IMR-90 (cell line): ENCODE measurements around the gene CDC42BPA. TPM values are rescaled to one million over a fixed set of nuclear protein-coding genes. Genes with fewer than 3 reads are reported as not detected.

Experiments
- ATAC-seq: fragments of 200-7000 bp; cut with Tn5 transposase; 2 replicates; pipeline ENCODE4 v1.9.1; 2020; ENCODE audit warnings: low read depth, mild to moderate bottlenecking, moderate library complexity
- BruUV-seq: library from RNA; stranded (reverse); fragments of 400-500 nt; replicated peaks from 2 replicates; lab custom pipeline; 2021; lab: Mats Ljungman, UMichigan
- CTCF ChIA-PET: fragments of 300-600 bp; formaldehyde crosslinking; extraction: SDS; loops from one replicate; lab custom pipeline; 2021; ENCODE audit warnings: antibody characterized with exemption; lab: Yijun Ruan, JAX
- POLR2A ChIA-PET: fragments of 300-600 bp; sonication (Branson Sonifier 250); formaldehyde crosslinking; loops from one replicate; lab custom pipeline; 2022; ENCODE audit warnings: antibody characterized with exemption; ENCODE audit not compliant: unreplicated experiment; lab: Charles Lee
- DNase-seq: peaks from one replicate; pipeline ENCODE4 v3.0.0; 2013
- H2AFZ ChIP-seq: replicated peaks from 2 replicates; pipeline ENCODE3; 2013; ENCODE audit warnings: low read length, mild to moderate bottlenecking; ENCODE audit not compliant: poor library complexity
- H2AK5ac ChIP-seq: 2 replicates; pipeline ENCODE4 v1.6.1; 2013; ENCODE audit warnings: low read depth, low read length, inconsistent platforms
- H2AK9ac ChIP-seq: replicated peaks from 2 replicates; pipeline ENCODE3; 2013; ENCODE audit warnings: mild to moderate bottlenecking, low read depth, low read length, moderate library complexity; ENCODE audit not compliant: poor library complexity
- H2BK120ac ChIP-seq: 2 replicates; pipeline ENCODE4 v1.6.1; 2013; ENCODE audit warnings: low read depth, low read length, inconsistent platforms
- H2BK15ac ChIP-seq: 3 replicates; pipeline ENCODE4 v1.6.1; 2013; ENCODE audit warnings: low read depth, low read length, inconsistent platforms
- H2BK20ac ChIP-seq: 2 replicates; pipeline ENCODE4 v1.6.1; 2013; ENCODE audit warnings: low read depth, mild to moderate bottlenecking, inconsistent platforms, low read length, moderate library complexity
- H2BK5ac ChIP-seq: 2 replicates; pipeline ENCODE4 v1.6.1; 2013; ENCODE audit warnings: mild to moderate bottlenecking, low read depth, low read length, inconsistent platforms; ENCODE audit not compliant: poor library complexity, severe bottlenecking
- H3K14ac ChIP-seq: replicated peaks from 2 replicates; pipeline ENCODE4 v1.6.1; 2013; ENCODE audit warnings: low read depth, low read length, inconsistent platforms
- H3K18ac ChIP-seq: 2 replicates; pipeline ENCODE4 v1.6.1; 2013; ENCODE audit warnings: low read depth, low read length, control low read depth
- H3K23ac ChIP-seq: 2 replicates; pipeline ENCODE4 v1.6.1; 2013; ENCODE audit warnings: low read depth, low read length, inconsistent platforms
- H3K27ac ChIP-seq: 2 replicates; pipeline ENCODE4 v1.5.1; 2013; ENCODE audit warnings: mild to moderate bottlenecking, control low read depth, low read length; ENCODE audit not compliant: insufficient read depth
- H3K27me3 ChIP-seq: 2 replicates; pipeline ENCODE4 v1.6.1; 2013; ENCODE audit warnings: low read length; ENCODE audit not compliant: control insufficient read depth, insufficient read depth
- H3K36me3 ChIP-seq: 2 replicates; pipeline ENCODE4 v1.6.1; 2013; ENCODE audit warnings: low read length, mixed read lengths; ENCODE audit not compliant: control insufficient read depth, insufficient read depth
- H3K4ac ChIP-seq: 2 replicates; pipeline ENCODE4 v1.6.1; 2013; ENCODE audit warnings: low read depth, low read length, inconsistent platforms
- H3K4me1 ChIP-seq: 2 replicates; pipeline ENCODE4 v1.6.1; 2013; ENCODE audit warnings: low read length, mixed read lengths; ENCODE audit not compliant: control insufficient read depth, insufficient read depth
- H3K4me2 ChIP-seq: 2 replicates; pipeline ENCODE4 v1.6.1; 2013; ENCODE audit warnings: low read depth, mild to moderate bottlenecking, control low read depth, low read length, moderate library complexity
- H3K4me3 ChIP-seq: 2 replicates; pipeline ENCODE4 v1.5.1; 2013; ENCODE audit warnings: low read depth, mild to moderate bottlenecking, control low read depth, low read length, moderate library complexity; ENCODE audit not compliant: insufficient read depth
- H3K56ac ChIP-seq: 2 replicates; pipeline ENCODE4 v1.6.1; 2013; ENCODE audit warnings: low read length, inconsistent platforms; ENCODE audit not compliant: insufficient read depth; ENCODE audit errors: extremely low read depth
- H3K79me1 ChIP-seq, 2 experiments: 2 replicates each; pipeline ENCODE4 v1.6.1; 2013; ENCODE audit warnings: low read length in 2 of 2, inconsistent platforms in 1 of 2, low read depth in 1 of 2
- H3K9ac ChIP-seq: 2 replicates; pipeline ENCODE4 v1.6.1; 2013; ENCODE audit warnings: low read depth, low read length, control low read depth
- H3K9me1 ChIP-seq: 2 replicates; pipeline ENCODE4 v1.6.1; 2013; ENCODE audit warnings: low read length, inconsistent platforms; ENCODE audit not compliant: insufficient read depth
- H3K9me3 ChIP-seq: 2 replicates; pipeline ENCODE4 v1.6.1; 2013; ENCODE audit warnings: low read length; ENCODE audit not compliant: control insufficient read depth, insufficient read depth
- H4K20me1 ChIP-seq: 2 replicates; pipeline ENCODE4 v1.6.1; 2013; ENCODE audit warnings: low read length, inconsistent platforms; ENCODE audit not compliant: insufficient read depth
- H4K5ac ChIP-seq: 2 replicates; pipeline ENCODE4 v1.6.1; 2013; ENCODE audit warnings: mild to moderate bottlenecking, low read depth, low read length, control low read depth
- H4K8ac ChIP-seq, 2 experiments: 2 replicates each; pipeline ENCODE4 v1.6.1; 2013; ENCODE audit warnings: low read depth in 2 of 2, low read length in 2 of 2, control low read depth in 1 of 2, inconsistent platforms in 1 of 2
- H4K91ac ChIP-seq: 2 replicates; pipeline ENCODE4 v1.6.1; 2013; ENCODE audit warnings: low read depth, low read length, inconsistent platforms; ENCODE audit not compliant: insufficient read depth
- BHLHE40 ChIP-seq: fragments of 150-350 bp; IDR thresholded peaks from 2 replicates; pipeline ENCODE4 v1.6.1; 2016; ENCODE audit warnings: mild to moderate bottlenecking, low read depth, low read length
- CEBPB ChIP-seq: IDR thresholded peaks from 2 replicates; pipeline ENCODE4 v1.6.1; 2012; ENCODE audit warnings: low read depth, low read length, improper control_type of control experiment
- CHD1 ChIP-seq: IDR thresholded peaks from 2 replicates; pipeline ENCODE4 v1.6.1; 2012; ENCODE audit warnings: low read depth, low read length, improper control_type of control experiment
- CTCF ChIP-seq: conservative IDR thresholded peaks from 2 replicates; pipeline ENCODE4 v1.5.1; 2012; ENCODE audit warnings: mild to moderate bottlenecking, low read depth, low read length, improper control_type of control experiment
- FOS ChIP-seq: fragments of 150-350 bp; IDR thresholded peaks from 2 replicates; pipeline ENCODE4 v1.6.1; 2016; ENCODE audit warnings: low read depth, low read length
- MAFK ChIP-seq: IDR thresholded peaks from 2 replicates; pipeline ENCODE4 v1.6.1; 2012; ENCODE audit warnings: low read depth, low read length, improper control_type of control experiment
- MAZ ChIP-seq: IDR thresholded peaks from 2 replicates; pipeline ENCODE4 v1.6.1; 2012; ENCODE audit warnings: low read depth, mild to moderate bottlenecking, low read length, improper control_type of control experiment, moderate library complexity, borderline replicate concordance
- MXI1 ChIP-seq: IDR thresholded peaks from 2 replicates; pipeline ENCODE4 v1.6.1; 2012; ENCODE audit warnings: low read depth, mild to moderate bottlenecking, low read length, moderate library complexity, borderline replicate concordance
- NFE2L2 ChIP-seq: fragments of 150-350 bp; IDR thresholded peaks from 2 replicates; pipeline ENCODE4 v1.6.1; 2016; ENCODE audit warnings: low read depth, mild to moderate bottlenecking, low read length
- POLR2A ChIP-seq: IDR thresholded peaks from 2 replicates; pipeline ENCODE4 v1.6.1; 2012; ENCODE audit warnings: mild to moderate bottlenecking, low read depth, low read length
- RAD21 ChIP-seq: IDR thresholded peaks from 2 replicates; pipeline ENCODE4 v1.6.1; 2012; ENCODE audit warnings: low read length, improper control_type of control experiment
- RCOR1 ChIP-seq: IDR thresholded peaks from 2 replicates; pipeline ENCODE4 v1.6.1; 2012; ENCODE audit warnings: mild to moderate bottlenecking, low read length, improper control_type of control experiment; ENCODE audit not compliant: insufficient replicate concordance
- RFX5 ChIP-seq: IDR thresholded peaks from 2 replicates; pipeline ENCODE4 v1.8.0; 2012; ENCODE audit warnings: low read depth, mild to moderate bottlenecking, low read length, moderate library complexity
- SMC3 ChIP-seq: fragments of 150-350 bp; IDR thresholded peaks from 2 replicates; pipeline ENCODE4 v1.6.1; 2016; ENCODE audit warnings: low read depth, mild to moderate bottlenecking, antibody characterized with exemption, low read length, moderate library complexity
- USF2 ChIP-seq: fragments of 150-350 bp; IDR thresholded peaks from 2 replicates; pipeline ENCODE4 v1.6.1; 2017; ENCODE audit warnings: mild to moderate bottlenecking, antibody characterized with exemption, low read length, low read depth
- WGBS, 2 experiments: methylation state at CpG; one replicate each; pipeline versions ENCODE4 v1.1.5 to v1.1.7; 2013; ENCODE audit warnings: missing lambda C conversion rate in 2 of 2; ENCODE audit not compliant: insufficient read length in 1 of 2; ENCODE audit errors: extremely low coverage in 2 of 2; 5-methylcytosine and 5-hydroxymethylcytosine counted together
- dilution Hi-C: fragments of 300-500 bp; cut with HindIII; formaldehyde crosslinking; loops from one replicate; pipeline ENCODE4 v1.14.3; 2018; ENCODE audit warnings: low sequenced_read_pairs; ENCODE audit not compliant: unreplicated experiment
- in situ Hi-C: fragments of 300-500 bp; cut with MboI; formaldehyde crosslinking; loops from 3 replicates; pipeline ENCODE4 v1.14.3; 2019; ENCODE audit warnings: low sequenced_read_pairs, inconsistent platforms, mixed read lengths
- intact Hi-C: fragments of 100-400 bp; cut with micrococcal nuclease; formaldehyde crosslinking; loops from 2 replicates; pipeline ENCODE4 v1.10.0; 2022
- polyA plus RNA-seq, 3 experiments: library from polyadenylated mRNA; depleted of rRNA; stranded (reverse); fragments of >200 nt; gene quantifications; 2 replicates each; pipeline ENCODE4 v1.2.3, GENCODE V29; 2012; ENCODE audit warnings: low replicate concordance in 1 of 3
- total RNA-seq: library from RNA; depleted of rRNA; stranded (reverse); fragments of >200 nt; gene quantifications from 2 replicates; pipeline ENCODE4 v1.2.3, GENCODE V29; 2012
- TF ChIP-seq, protein P1 (sequence below): fragments of 150-350 bp; IDR thresholded peaks from 2 replicates; pipeline ENCODE4 v1.6.1; 2016; ENCODE audit warnings: low read depth, mild to moderate bottlenecking, low read length, moderate library complexity, borderline replicate concordance

CDC42BPA gene
- total and polyA plus RNA-seq, 2 of the 4 experiments (the other 2 are of a cell fraction), result 9.4 to 27.8 TPM

DNA sequence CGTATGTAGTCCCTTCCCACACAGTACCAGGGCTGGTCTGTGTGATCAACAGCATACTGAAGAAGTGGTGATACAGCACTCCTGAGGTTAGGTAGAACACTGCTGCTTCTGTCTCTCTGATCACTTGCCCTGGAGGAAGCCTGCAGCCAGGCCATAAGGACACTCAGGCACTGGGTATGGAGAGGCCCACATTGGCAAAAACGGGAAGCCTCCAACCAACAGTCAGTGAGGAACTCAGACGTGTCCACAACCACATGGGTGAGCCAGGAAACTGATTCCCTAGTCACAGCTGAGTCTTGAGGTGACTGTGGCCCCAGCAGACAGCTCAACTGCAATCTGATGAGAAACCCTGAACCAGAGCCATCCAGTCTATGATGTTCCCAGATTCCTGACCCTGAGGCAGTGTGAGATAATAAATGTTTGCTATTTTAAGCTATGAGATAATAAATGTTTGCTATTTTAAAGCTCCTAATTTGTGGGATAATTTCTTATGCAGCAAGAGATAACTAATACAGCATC is 315.7 kb downstream of the CDC42BPA start:
- no peak overlapping the region for H3K4me3 ChIP-seq
- no peak overlapping the region for H2AFZ ChIP-seq
- no peak overlapping the region for H4K91ac ChIP-seq
- no peak overlapping the region for H2BK15ac ChIP-seq
- in situ Hi-C loops, result no loop called here
- no peaks in the 10 kb centered on the region for H3K9me3 ChIP-seq
- H2AK9ac ChIP-seq, result no peak overlapping the region
- H3K79me1 ChIP-seq, result no peaks in the 10 kb centered on the region
- H4K8ac ChIP-seq, result no peak overlapping the region
- no peak overlapping the region for H3K56ac ChIP-seq
- peaks cover 19% of the 10 kb centered on the region for H3K36me3 ChIP-seq
- POLR2A ChIA-PET, result no interaction called here
- H4K20me1 ChIP-seq, result no peaks in the 10 kb centered on the region
- 17% methylated on average over 1 of the region's 3 CpGs; no CpG with 5 or more reads in 1 of the 2 experiments for WGBS, 2 experiments
- H2BK5ac ChIP-seq, result no peak overlapping the region
- no peak overlapping the region for H3K27ac ChIP-seq
- no peak for TF ChIP-seq USF2
- TF ChIP-seq MAZ, result no peak
- no peak for TF ChIP-seq FOS
- no peak for TF ChIP-seq MXI1
- TF ChIP-seq RCOR1, result no peak
- TF ChIP-seq CTCF, result no peak
- TF ChIP-seq, protein P1, sequence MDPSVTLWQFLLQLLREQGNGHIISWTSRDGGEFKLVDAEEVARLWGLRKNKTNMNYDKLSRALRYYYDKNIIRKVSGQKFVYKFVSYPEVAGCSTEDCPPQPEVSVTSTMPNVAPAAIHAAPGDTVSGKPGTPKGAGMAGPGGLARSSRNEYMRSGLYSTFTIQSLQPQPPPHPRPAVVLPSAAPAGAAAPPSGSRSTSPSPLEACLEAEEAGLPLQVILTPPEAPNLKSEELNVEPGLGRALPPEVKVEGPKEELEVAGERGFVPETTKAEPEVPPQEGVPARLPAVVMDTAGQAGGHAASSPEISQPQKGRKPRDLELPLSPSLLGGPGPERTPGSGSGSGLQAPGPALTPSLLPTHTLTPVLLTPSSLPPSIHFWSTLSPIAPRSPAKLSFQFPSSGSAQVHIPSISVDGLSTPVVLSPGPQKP, result no peak
- no peak for TF ChIP-seq NFE2L2
- no peak for TF ChIP-seq POLR2A
- no peak for TF ChIP-seq RFX5
- TF ChIP-seq CHD1, result no peak
- no peak for TF ChIP-seq SMC3
- TF ChIP-seq BHLHE40, result no peak
- TF ChIP-seq MAFK, result no peak
- no peak for TF ChIP-seq RAD21
- TF ChIP-seq CEBPB, result no peak
- no peak overlapping the region for H2BK20ac ChIP-seq
- no peak overlapping the region for H3K14ac ChIP-seq
- H3K23ac ChIP-seq, result no peak overlapping the region
- H3K4me2 ChIP-seq, result no peak overlapping the region
- H3K4me1 ChIP-seq, result no peaks in the 10 kb centered on the region
- no TSS peak for BruUV-seq
- no peak for DNase-seq
- H2BK120ac ChIP-seq, result no peak overlapping the region
- no peak overlapping the region for H3K4ac ChIP-seq
- no peak overlapping the region for H4K5ac ChIP-seq
- dilution Hi-C loops, result no loop called here
- no peak overlapping the region for H3K9ac ChIP-seq
- no peak overlapping the region for H3K18ac ChIP-seq
- CTCF ChIA-PET, result no interaction called here
- no peak overlapping the region for H2AK5ac ChIP-seq
- H3K27me3 ChIP-seq, result no peaks in the 10 kb centered on the region
- no peak; the same call in 1 of the 2 replicates for ATAC-seq
- intact Hi-C loops, result no loop called here
- peaks cover 5% of the 10 kb centered on the region; the same call in 1 of the 2 replicates for H3K9me1 ChIP-seq
